ENCODE results near the gene UBE3B.

The UBE3B gene

DNA sequence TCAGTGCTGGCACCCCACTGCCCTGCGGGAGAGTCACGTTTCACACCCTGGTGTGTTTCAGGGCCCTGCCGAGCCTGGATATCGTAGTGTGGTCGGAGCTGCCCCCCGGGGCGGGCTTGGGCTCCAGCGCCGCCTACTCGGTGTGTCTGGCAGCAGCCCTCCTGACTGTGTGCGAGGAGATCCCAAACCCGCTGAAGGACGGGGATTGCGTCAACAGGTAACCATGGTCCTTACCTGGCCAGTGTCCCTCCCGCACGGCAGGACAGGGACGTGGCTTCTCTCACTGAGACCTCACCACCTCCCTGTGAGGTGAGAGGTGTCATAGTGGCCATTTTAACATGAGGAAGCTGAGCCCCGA lies 103.9 kb downstream of the UBE3B start:
- ChIA-PET CTCF (interaction anchor here (1.1 to 6.4 kb wide), 3 partner anchors 10 to 16 kb away, joined by 3 to 56 read pairs (median 5); no protein-coding TSS in a partner anchor), POLR2A (no interaction called here)
- DNase-seq (ENCODE audit: extremely low spot score), result no peak
- TF ChIP-seq, protein P1, sequence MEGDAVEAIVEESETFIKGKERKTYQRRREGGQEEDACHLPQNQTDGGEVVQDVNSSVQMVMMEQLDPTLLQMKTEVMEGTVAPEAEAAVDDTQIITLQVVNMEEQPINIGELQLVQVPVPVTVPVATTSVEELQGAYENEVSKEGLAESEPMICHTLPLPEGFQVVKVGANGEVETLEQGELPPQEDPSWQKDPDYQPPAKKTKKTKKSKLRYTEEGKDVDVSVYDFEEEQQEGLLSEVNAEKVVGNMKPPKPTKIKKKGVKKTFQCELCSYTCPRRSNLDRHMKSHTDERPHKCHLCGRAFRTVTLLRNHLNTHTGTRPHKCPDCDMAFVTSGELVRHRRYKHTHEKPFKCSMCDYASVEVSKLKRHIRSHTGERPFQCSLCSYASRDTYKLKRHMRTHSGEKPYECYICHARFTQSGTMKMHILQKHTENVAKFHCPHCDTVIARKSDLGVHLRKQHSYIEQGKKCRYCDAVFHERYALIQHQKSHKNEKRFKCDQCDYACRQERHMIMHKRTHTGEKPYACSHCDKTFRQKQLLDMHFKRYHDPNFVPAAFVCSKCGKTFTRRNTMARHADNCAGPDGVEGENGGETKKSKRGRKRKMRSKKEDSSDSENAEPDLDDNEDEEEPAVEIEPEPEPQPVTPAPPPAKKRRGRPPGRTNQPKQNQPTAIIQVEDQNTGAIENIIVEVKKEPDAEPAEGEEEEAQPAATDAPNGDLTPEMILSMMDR (IDR thresholded peaks at IDR 0.05; ENCODE audit: control extremely low read depth, extremely low read depth, low read depth, missing control alignments), result no peak

DNA sequence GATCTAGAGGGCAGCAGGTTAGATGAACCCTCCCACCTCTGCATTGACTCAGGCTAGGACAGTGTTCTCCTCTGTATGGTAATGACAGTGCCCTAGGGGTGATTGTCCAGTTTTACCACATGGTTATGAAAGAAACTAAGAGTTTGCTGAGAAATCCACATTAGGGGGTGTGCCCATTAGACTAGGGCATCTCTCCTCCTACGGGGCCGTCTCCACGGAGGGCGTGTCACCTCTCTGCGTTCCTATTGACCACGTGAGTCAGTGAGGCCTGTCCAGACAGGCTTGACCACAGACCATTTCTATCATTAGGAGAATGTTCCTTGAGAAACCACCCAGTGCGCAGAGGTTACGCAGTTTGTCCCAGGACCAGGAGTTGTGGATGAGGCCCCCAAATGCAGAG lies 104.4 kb downstream of the UBE3B start:
- TF ChIP-seq, protein P1 (IDR thresholded peaks at IDR 0.05; ENCODE audit: control extremely low read depth, extremely low read depth, low read depth, missing control alignments), result no peak
- ChIA-PET POLR2A (no interaction called here), CTCF (interaction anchor here (1.1 to 6.4 kb wide), 3 partner anchors 10 to 15 kb away, joined by 3 to 56 read pairs (median 5); no protein-coding TSS in a partner anchor)
- DNase-seq (ENCODE audit: extremely low spot score), result no peak

DNA sequence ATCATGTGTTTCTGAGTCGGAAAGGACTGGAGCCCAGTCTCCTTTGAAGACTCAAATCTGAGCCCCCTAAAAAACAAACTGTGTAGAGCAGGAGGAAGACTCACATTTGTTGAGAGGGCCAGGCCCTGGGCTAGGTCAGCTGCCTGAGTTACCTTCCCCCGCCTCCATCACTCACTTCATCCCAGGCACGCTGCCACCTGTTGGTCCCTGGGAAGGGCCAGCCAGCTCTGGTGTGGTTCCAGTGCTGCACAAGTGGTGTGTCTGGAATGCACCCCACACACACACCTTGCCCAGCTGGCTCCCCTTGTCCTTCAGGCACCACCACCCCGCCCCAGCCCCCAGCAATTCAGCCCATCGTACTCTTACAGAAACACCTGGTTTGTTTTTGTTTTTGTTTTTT lies 105.2 kb downstream of the UBE3B start:
- ChIA-PET POLR2A (no interaction called here), CTCF (interaction anchor here (2.1 to 6.4 kb wide), 2 partner anchors 9 to 14 kb away, joined by 5 to 56 read pairs; no protein-coding TSS in a partner anchor)
- TF ChIP-seq, protein P1 (IDR thresholded peaks at IDR 0.05; ENCODE audit: control extremely low read depth, extremely low read depth, low read depth, missing control alignments), result no peak
- DNase-seq (ENCODE audit: extremely low spot score), result no peak

DNA sequence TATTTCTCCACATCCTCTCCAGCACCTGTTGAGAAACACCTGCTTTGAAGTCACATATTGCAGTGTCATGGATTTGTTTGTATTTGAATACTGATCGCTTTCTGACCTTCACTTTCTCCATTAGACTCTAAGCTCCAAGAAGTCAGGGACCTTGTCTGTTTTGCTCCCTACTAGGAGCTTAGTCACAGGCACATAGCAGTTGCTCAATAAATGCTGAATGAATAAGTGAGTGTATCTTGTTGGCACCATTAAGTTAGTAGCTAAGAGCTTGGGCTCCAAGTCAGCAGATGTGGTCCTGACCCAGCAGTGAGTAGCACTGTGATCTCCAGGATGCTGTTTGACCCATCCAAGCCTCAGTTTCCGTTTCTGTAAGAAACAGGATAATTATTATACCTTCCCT lies 106.3 kb downstream of the UBE3B start:
- ChIA-PET CTCF (interaction anchor here (0.6 to 6.4 kb wide), 4 partner anchors 13 to 191 kb away, joined by 3 to 56 read pairs (median 4); no protein-coding TSS in a partner anchor), POLR2A (no interaction called here)
- DNase-seq (ENCODE audit: extremely low spot score), result no peak

More for the DNA sequence above, 106.3 kb downstream of the UBE3B start:
- TF ChIP-seq, protein P1 (IDR thresholded peaks at IDR 0.05; ENCODE audit: control extremely low read depth, extremely low read depth, low read depth, missing control alignments), result no peak
